NCI-H446 (cell line): ENCODE results near the gene SAFB.

Experiments used
- DNase-seq, 2 experiments: peaks; one replicate each; lab custom pipeline; 2025; lab: John Stamatoyannopoulos, UW

Gene SAFB

DNA sequence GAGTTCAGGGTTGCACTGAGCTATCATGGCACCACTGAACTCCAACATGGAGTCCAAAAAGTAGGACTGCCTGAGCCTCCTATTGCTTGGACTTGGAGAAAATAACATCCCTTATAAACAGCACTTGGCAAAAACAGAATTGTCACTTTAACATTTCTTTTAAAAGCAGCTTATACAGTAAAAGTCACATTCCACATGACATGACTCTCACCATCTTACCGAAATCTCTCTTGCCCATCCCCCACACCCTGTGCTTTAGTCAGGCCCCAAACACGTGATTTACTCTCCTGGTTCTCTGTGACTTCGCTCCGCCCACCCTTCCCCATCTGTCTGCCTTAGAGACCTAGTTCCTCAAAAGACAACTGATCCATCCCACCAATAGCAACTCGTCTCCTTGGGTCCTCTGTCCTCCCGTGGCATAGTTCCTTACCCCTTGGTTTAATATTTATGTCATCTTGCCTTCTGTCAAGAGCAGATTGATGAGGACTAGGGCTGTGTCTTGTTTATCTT, 4.6 kb downstream of the SAFB start:
- DNase-seq, result peak in 1 of 2 experiments; percentile 15

DNA sequence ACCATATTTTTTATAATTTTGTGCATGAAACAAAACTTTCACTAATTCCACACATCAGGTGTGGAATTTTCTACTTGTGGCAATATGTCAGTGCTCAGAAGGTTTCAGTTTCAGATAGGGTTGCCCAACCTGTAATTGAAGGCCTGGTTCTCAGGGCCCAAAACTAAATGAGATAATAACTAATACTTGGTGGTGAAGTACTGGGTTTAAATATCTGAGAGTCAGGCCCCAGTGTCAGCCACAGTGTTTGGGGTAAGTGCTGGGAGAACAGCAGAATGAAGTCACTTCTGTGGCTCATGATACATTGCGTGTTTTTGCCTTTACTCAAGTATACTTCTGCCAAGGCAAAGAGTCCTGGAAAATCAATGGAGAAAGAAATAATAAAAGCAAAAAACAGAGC, 5.6 kb downstream of the SAFB start:
- DNase-seq, result no peak

GRCh38 chr19:5628919-5629481, 6.1 kb downstream of the SAFB start:
- no peak for DNase-seq

- DNase-seq, result no peak
Measured at GRCh38 chr19:5631567-5632240, 8.8 kb downstream of the SAFB start.

DNA sequence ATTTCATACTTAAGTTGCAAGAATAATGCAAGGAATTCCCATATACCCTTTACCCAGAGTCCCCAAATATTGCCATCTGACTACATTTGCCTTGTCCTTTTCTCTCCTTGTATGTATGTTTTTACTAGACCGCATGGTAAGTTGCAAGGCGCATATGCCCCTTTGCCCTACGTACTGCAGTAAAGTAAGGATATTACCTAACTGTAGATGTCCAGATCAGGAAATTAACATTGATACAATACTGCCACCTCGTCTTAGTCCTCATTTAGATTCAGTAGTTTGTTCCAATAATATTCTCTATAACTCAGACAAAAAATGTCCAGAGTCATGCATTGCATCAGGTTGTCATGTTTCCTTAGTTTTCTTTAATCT, 9.3 kb downstream of the SAFB start:
- DNase-seq, result no peak

- DNase-seq, result no peak
Measured at GRCh38 chr19:5632657-5633056, 9.8 kb downstream of the SAFB start.

DNA sequence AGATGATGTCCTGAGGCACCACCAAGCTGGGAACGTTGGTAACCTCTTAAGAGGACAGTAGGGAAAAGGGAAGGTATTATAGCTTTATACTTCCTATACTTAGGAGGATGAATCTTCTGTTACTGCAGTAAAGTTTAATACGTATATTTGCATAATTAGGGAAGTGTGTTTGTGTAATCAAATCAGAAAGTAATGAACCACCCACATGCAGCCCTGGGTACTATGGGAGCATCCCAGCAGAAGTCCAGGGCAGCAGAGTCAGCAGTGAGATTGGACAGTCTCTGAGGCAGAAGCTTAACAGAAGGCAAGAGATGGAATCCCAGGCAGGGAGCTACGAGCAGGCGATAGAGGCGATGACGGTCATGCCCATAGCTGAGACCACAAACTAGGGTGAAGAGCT, 12.5 kb downstream of the SAFB start:
- DNase-seq, result no peak

DNA sequence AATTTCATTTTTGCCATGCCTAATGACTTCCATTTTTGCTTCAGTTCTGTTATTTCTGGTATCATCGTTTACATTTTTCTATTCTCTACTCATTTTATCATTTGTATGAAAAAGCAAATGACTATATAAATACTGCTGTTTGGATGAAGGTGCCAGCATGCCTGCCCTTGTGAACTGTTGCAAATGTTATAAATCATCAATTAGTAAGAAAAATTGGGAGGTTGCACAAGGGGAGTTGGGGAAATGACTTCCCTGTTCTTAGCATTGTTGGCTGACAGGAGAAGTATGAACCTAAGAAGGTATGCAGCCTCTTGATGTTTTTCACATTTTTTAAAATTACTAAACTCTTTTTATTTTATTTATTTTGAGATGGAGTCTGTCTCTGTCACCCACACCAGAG, 15.1 kb downstream of the SAFB start:
- no peak for DNase-seq

DNA sequence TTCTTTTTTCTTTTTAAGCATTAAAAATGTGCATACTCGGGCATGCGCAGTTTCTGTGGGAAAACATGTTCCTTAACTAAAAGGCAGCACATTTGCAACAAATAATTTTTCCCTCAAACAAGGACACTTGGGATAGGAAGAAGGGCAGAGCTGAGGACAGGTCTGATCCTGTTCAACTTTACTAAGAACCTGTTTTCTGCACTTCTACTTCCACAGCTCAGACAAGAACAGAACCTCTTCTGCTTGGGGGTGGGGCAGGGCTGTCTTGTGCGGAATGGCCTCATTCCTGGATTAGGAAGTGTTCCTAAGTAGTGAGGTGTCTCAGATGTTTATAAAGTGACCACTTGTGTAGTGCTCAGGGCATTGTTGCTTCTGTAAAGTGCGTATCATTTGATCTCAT, 18.3 kb downstream of the SAFB start:
- DNase-seq, result no peak

GRCh38 chr19:5642204-5642603, 19.3 kb downstream of the SAFB start:
- no peak for DNase-seq

- DNase-seq, result no peak
Measured at GRCh38 chr19:5643060-5643459, 20.2 kb downstream of the SAFB start.

GRCh38 chr19:5644037-5644436, 21.2 kb downstream of the SAFB start:
- no peak for DNase-seq

DNA sequence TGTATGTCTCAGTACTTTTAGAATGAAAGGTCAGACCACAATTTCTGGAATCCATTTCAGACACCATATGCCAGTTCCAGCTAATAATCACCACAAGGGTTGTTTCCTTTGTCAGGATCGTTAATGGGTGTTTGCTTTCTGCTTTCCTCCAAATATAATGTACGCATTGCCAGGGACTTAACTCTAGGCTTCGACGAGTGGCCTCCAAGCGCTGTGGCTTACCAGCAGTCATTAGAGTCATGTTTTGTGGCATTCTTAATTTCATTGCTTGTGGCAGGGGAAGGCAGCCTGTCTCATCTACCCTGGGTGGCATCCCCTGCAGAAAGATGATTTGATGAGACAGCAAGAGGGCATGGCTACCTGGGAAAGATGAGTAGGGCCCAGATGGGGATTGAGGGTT, 22.5 kb downstream of the SAFB start:
- no peak for DNase-seq

GRCh38 chr19:5646703-5647102, 23.8 kb downstream of the SAFB start:
- no peak for DNase-seq

DNA sequence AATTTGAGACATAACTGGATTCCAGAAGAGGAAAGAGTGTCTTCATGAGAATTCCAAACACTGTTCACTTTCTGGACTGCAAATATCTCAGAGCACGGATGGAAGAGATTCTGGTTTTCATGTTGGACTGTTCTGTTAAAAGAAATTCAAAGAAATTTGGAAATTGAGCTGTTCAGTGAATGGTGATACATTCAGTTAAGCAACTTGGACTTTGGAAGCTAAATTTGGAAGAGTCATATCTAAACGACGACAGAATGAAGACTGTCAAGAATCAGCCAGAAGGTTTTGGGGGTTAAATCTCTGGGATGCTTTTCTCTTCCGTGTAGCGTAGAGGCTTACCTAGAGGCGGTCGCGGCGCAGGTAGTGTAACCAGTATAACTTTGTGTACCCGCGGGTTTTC, 25.6 kb downstream of the SAFB start:
- no peak for DNase-seq

GRCh38 chr19:5651361-5651760, 28.5 kb downstream of the SAFB start:
- DNase-seq, result no peak

GRCh38 chr19:5652261-5652660, 29.4 kb downstream of the SAFB start:
- DNase-seq, result no peak

DNA sequence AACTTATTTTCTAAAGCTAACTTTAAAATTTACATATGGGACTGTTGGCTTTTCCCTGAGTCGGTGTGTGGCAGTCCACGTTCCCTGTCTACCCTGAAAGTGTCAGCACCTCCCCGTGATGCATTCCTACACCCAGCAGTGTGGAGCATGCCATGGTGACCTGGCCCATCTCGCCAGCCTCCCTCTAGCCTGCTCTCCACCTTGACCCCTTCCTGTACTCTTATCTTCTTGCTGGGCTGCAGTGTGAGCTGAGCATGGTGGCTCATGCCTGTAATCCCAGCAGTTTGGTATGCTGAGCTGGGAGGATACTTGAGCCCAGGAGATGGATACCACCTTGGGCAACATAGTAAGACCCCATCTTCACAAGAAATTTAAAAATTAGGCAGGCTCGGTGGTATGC, 32.0 kb downstream of the SAFB start:
- no peak for DNase-seq

- DNase-seq, result no peak
Measured at GRCh38 chr19:5655412-5655811, 32.5 kb downstream of the SAFB start.

- no peak for DNase-seq
Measured at GRCh38 chr19:5661483-5661882, 38.6 kb downstream of the SAFB start.

- DNase-seq, result no peak
Measured at GRCh38 chr19:5663904-5664303, 41.0 kb downstream of the SAFB start.

DNA sequence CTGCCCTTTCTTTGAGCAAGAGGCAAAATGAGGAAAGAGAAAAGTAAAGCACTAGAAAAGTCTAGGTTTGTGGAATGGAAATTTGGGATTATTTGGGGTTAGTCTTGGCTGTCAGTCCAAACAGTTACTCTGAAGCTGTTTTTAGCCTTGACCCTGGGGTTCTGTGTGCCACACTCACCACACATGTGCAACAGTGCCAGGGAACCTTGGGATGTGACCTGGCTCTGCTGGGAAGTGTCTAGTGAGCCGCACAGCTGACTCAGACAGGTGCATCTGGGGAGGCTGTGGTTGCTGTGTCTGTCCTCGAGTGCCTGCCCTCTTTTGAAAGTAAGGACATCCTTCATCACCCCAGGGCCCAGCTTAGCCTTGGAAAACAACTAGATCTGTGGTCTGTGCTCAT, 41.6 kb downstream of the SAFB start:
- DNase-seq, result no peak

DNA sequence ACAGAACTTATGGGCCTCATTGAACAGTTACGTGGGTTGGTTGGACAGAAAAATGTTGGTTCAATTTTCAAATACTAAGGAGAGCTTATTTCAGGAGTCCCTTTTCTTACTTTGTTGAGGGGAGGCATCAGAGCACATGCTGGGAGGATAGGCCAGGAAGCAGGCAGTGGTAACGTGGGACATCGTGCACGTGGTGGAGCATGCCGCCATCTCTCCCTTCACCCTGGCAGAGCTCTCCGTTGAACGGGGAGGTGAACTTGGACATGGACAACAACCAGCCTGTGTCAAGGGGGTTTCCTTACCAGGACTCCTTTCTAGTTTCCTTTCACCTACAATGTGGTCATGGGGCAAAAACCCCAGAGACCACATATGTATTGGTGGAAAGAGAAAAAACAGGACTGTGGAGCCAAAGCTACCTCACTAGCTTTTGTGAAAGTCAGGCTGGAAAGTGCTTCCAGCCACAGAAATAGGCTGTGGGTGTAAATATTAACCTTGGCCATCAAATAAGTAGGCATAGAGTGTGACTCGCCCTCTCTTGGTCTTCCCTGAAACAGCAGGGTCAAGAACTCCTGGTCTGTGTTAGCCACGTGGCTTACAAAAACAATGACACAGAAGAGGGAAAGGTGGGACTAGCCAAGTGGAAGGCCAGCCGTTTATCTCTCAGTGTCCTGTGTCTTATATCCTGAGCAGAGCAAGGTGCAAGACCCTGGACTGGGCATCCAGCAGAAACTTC, 43.1 kb downstream of the SAFB start:
- no peak for DNase-seq
